Panc1 (cell line): ENCODE measurements around the gene EREG. TPM values are rescaled to one million over a fixed set of nuclear protein-coding genes. Genes with fewer than 3 reads are reported as not detected.

Experiments used
- ATAC-seq: fragments of 200-7000 bp; cut with Tn5 transposase; 2 replicates; pipeline ENCODE4 v1.9.1; 2020; ENCODE audit warnings: mild to moderate bottlenecking, moderate library complexity
- BruUV-seq: library from RNA; stranded (reverse); fragments of 400-500 nt; replicated peaks from 2 replicates; lab custom pipeline; 2021; lab: Mats Ljungman, UMichigan
- CTCF ChIA-PET: fragments of 300-600 bp; sonication (Branson Sonifier 250); formaldehyde crosslinking; loops from one replicate; lab custom pipeline; 2022; ENCODE audit warnings: antibody characterized with exemption; lab: Charles Lee
- POLR2A ChIA-PET: fragments of 300-600 bp; sonication (Branson Sonifier 250); formaldehyde crosslinking; loops from one replicate; lab custom pipeline; 2022; ENCODE audit warnings: antibody characterized with exemption; lab: Charles Lee
- DNase-seq: peaks from one replicate; pipeline ENCODE4 v3.0.0-alpha.2; 2010; ENCODE audit warnings: low read depth, low spot score
- H3K27ac ChIP-seq: 2 replicates; pipeline ENCODE4 v1.5.1; 2011; ENCODE audit warnings: mild to moderate bottlenecking, low read length, inconsistent platforms
- H3K27me3 ChIP-seq: fragments of 200-500 bp; sonication (Bioruptor generic); 2 replicates; pipeline ENCODE4 v1.6.0; 2014; ENCODE audit warnings: low read length, inconsistent platforms; ENCODE audit not compliant: control insufficient read depth, insufficient read depth
- H3K36me3 ChIP-seq: fragments of 200-500 bp; sonication (Bioruptor generic); 2 replicates; pipeline ENCODE4 v1.5.1; 2014; ENCODE audit warnings: inconsistent platforms, mild to moderate bottlenecking, low read length, moderate library complexity; ENCODE audit not compliant: control insufficient read depth, insufficient read depth
- H3K4me1 ChIP-seq: 2 replicates; pipeline ENCODE4 v1.5.1; 2011; ENCODE audit warnings: inconsistent platforms, mild to moderate bottlenecking, low read length, moderate library complexity; ENCODE audit not compliant: control insufficient read depth, insufficient read depth
- H3K4me3 ChIP-seq, 2 experiments: 2 replicates each; pipeline ENCODE4 v1.5.1; 2011 to 2012; ENCODE audit warnings: low read depth in 2 of 2, low read length in 2 of 2, mild to moderate bottlenecking in 2 of 2, inconsistent platforms in 1 of 2, moderate library complexity in 1 of 2
- H3K9me3 ChIP-seq: fragments of 200-500 bp; sonication (Bioruptor generic); 2 replicates; pipeline ENCODE4 v1.5.1; 2014; ENCODE audit warnings: low read depth, mild to moderate bottlenecking, inconsistent platforms, low read length, moderate library complexity; ENCODE audit not compliant: control insufficient read depth, insufficient read depth
- POLR2AphosphoS5 ChIP-seq: IDR thresholded peaks from 2 replicates; pipeline ENCODE4 v1.6.1; 2012; ENCODE audit warnings: mild to moderate bottlenecking, low read depth, low read length, moderate library complexity
- SIN3A ChIP-seq: IDR thresholded peaks from 2 replicates; pipeline ENCODE4 v1.6.1; 2012; ENCODE audit warnings: low read depth, mild to moderate bottlenecking, low read length, moderate library complexity, borderline replicate concordance; ENCODE audit not compliant: insufficient read depth
- TCF7L2 ChIP-seq: IDR thresholded peaks from 2 replicates; pipeline ENCODE4 v1.6.1; 2011; ENCODE audit warnings: mild to moderate bottlenecking, low read depth, low read length, inconsistent platforms
- in situ Hi-C: cut with HindIII; loops from 2 replicates; pipeline ENCODE4 v1.10.0; 2016; ENCODE audit warnings: low sequenced_read_pairs, low pct_unique_long_range_greater_than_20kb
- intact Hi-C: fragments of 100-400 bp; cut with micrococcal nuclease; formaldehyde crosslinking; loops from one replicate; pipeline ENCODE4 v1.10.0; 2022; ENCODE audit not compliant: unreplicated experiment
- total RNA-seq: library from RNA; stranded (reverse); gene quantifications from one replicate; pipeline ENCODE4 v1.2.1, GENCODE V29; 2021; ENCODE audit not compliant: unreplicated experiment
- TF ChIP-seq, protein P1 (sequence below): fragments of 450-650 bp; IDR thresholded peaks from 2 replicates; pipeline ENCODE4 v1.5.1; 2017; ENCODE audit warnings: mild to moderate bottlenecking
- TF ChIP-seq, protein P2 (sequence below), 2 experiments: IDR thresholded peaks; 2 replicates each; pipeline ENCODE4 v1.6.1; 2011 to 2012; ENCODE audit warnings: low read depth in 2 of 2, control low read depth in 1 of 2, low read length in 1 of 2, mild to moderate bottlenecking in 1 of 2, moderate library complexity in 1 of 2; ENCODE audit not compliant: insufficient read depth in 1 of 2

The EREG gene
- total RNA-seq, 1 experiment from 2014 or later: 2.1 TPM

DNA sequence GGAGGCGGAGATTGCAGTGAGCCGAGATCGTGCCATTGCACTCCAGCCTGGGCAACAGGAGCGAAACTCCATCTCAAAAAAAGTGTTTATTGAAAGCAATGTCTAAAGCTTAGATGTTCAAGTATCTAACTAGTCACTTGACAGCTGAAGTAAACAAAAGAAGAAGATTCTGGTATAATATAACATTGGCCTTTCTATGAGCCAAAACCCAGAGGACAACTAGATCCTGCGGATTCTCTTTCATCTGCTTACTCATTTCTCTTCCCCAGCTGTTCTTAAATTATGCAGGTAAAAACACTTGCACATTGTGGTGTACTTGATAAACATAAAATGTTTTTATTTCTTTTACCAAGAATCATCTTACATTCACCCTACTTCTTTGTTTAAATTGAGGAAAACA, 55.9 kb downstream of the EREG start:
- ChIA-PET CTCF (no interaction called here), POLR2A (no interaction called here)
- intact Hi-C loops (no loop called here), in situ Hi-C loops (no loop called here)
- TF ChIP-seq SIN3A (no peak), TCF7L2 (no peak), POLR2AphosphoS5 (no peak)
- TF ChIP-seq, protein P1, sequence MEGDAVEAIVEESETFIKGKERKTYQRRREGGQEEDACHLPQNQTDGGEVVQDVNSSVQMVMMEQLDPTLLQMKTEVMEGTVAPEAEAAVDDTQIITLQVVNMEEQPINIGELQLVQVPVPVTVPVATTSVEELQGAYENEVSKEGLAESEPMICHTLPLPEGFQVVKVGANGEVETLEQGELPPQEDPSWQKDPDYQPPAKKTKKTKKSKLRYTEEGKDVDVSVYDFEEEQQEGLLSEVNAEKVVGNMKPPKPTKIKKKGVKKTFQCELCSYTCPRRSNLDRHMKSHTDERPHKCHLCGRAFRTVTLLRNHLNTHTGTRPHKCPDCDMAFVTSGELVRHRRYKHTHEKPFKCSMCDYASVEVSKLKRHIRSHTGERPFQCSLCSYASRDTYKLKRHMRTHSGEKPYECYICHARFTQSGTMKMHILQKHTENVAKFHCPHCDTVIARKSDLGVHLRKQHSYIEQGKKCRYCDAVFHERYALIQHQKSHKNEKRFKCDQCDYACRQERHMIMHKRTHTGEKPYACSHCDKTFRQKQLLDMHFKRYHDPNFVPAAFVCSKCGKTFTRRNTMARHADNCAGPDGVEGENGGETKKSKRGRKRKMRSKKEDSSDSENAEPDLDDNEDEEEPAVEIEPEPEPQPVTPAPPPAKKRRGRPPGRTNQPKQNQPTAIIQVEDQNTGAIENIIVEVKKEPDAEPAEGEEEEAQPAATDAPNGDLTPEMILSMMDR: no peak
- no peaks in the 10 kb centered on the region; the same call in 1 of the 2 replicates for H3K4me1 ChIP-seq
- ATAC-seq (no peak), DNase-seq (no peak)
- no TSS peak for BruUV-seq
- no peak overlapping the region for H3K4me3 ChIP-seq
- H3K36me3 ChIP-seq: no peaks in the 10 kb centered on the region
- no peaks in the 10 kb centered on the region for H3K9me3 ChIP-seq
- H3K27me3 ChIP-seq: no peaks in the 10 kb centered on the region
- H3K27ac ChIP-seq: no peak overlapping the region

DNA sequence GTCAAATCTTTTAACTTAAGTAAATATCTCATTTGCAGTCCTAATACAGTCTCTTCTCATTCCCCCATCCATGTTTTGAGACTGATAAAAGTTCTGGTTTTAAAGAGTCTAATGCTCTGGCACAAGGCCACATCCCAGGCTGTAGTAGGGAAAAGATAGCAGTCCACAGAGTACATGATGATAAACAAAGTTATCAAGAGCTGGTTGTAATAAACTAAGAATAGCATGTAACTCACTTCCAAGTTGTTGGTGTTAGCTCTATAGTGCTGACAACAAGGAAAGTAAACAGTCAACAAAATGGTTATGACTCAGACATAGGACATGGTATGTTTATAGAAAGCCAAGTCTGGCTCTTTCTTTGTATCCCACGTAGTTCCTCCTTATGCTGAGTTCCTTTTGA, 58.2 kb downstream of the EREG start:
- ChIA-PET CTCF (no interaction called here), POLR2A (no interaction called here)
- ATAC-seq (peak; percentile 79; the same call in 1 of the 2 replicates), DNase-seq (no peak)
- Histone ChIP-seq H3K4me3 (no peak overlapping the region), H3K27ac (no peak overlapping the region), H3K36me3 (no peaks in the 10 kb centered on the region), H3K27me3 (no peaks in the 10 kb centered on the region), H3K9me3 (no peaks in the 10 kb centered on the region), H3K4me1 (no peaks in the 10 kb centered on the region; the same call in 1 of the 2 replicates)
- BruUV-seq: no TSS peak
- in situ Hi-C loops: no loop called here
- TF ChIP-seq, protein P1: no peak
- TF ChIP-seq POLR2AphosphoS5 (no peak), SIN3A (no peak), TCF7L2 (no peak)
- TF ChIP-seq, protein P2, sequence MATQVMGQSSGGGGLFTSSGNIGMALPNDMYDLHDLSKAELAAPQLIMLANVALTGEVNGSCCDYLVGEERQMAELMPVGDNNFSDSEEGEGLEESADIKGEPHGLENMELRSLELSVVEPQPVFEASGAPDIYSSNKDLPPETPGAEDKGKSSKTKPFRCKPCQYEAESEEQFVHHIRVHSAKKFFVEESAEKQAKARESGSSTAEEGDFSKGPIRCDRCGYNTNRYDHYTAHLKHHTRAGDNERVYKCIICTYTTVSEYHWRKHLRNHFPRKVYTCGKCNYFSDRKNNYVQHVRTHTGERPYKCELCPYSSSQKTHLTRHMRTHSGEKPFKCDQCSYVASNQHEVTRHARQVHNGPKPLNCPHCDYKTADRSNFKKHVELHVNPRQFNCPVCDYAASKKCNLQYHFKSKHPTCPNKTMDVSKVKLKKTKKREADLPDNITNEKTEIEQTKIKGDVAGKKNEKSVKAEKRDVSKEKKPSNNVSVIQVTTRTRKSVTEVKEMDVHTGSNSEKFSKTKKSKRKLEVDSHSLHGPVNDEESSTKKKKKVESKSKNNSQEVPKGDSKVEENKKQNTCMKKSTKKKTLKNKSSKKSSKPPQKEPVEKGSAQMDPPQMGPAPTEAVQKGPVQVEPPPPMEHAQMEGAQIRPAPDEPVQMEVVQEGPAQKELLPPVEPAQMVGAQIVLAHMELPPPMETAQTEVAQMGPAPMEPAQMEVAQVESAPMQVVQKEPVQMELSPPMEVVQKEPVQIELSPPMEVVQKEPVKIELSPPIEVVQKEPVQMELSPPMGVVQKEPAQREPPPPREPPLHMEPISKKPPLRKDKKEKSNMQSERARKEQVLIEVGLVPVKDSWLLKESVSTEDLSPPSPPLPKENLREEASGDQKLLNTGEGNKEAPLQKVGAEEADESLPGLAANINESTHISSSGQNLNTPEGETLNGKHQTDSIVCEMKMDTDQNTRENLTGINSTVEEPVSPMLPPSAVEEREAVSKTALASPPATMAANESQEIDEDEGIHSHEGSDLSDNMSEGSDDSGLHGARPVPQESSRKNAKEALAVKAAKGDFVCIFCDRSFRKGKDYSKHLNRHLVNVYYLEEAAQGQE (IDR thresholded peaks at IDR 0.05; ENCODE audit: insufficient read depth in 1 of 2, low read depth in 2 of 2, low read length in 1 of 2): no peak
- intact Hi-C loops: no loop called here
